ENCODE results near the gene ZNF423. TPM values are rescaled to one million over a fixed set of nuclear protein-coding genes. Genes with fewer than 3 reads are reported as not detected.

The ZNF423 gene
- total and polyA plus RNA-seq, 2 donors, result 6.4 to 14.0 TPM

- Histone ChIP-seq H3K4me1 (ENCODE audit: insufficient read depth) (no peaks in the 10 kb centered on the region), H3K36me3 (ENCODE audit: insufficient read depth) (no peaks in the 10 kb centered on the region), H3K4me3 (ENCODE audit: low read depth, low read length) (no peak overlapping the region), H3K27ac (ENCODE audit: low read depth) (no peak overlapping the region)
- 83% methylated on average over 9 of the region's 9 CpGs for WGBS
- no peak for DNase-seq (ENCODE audit: extremely low spot score)
These were observed 106.1 kb downstream of the ZNF423 start for GRCh38 chr16:49749816-49750215.

GRCh38 chr16:49748322-49748721 lies 107.6 kb downstream of the ZNF423 start:
- WGBS, result 53% methylated on average over 11 of the region's 11 CpGs
- H3K27ac ChIP-seq (ENCODE audit: low read depth), result no peak overlapping the region
- no peak overlapping the region for H3K4me3 ChIP-seq (ENCODE audit: low read depth, low read length)
- DNase-seq (ENCODE audit: extremely low spot score), result no peak
- H3K4me1 ChIP-seq (ENCODE audit: insufficient read depth), result no peaks in the 10 kb centered on the region
- H3K36me3 ChIP-seq (ENCODE audit: insufficient read depth), result no peaks in the 10 kb centered on the region

- H3K27ac ChIP-seq (ENCODE audit: low read depth), result no peak overlapping the region
- DNase-seq (ENCODE audit: extremely low spot score), result no peak
- 96% methylated on average over 3 of the region's 3 CpGs for WGBS
- no peaks in the 10 kb centered on the region for H3K4me1 ChIP-seq (ENCODE audit: insufficient read depth)
- no peaks in the 10 kb centered on the region for H3K36me3 ChIP-seq (ENCODE audit: insufficient read depth)
- no peak overlapping the region for H3K4me3 ChIP-seq (ENCODE audit: low read depth, low read length)
These were observed 108.3 kb downstream of the ZNF423 start for GRCh38 chr16:49747654-49748053.

GRCh38 chr16:49746545-49746944 lies 109.4 kb downstream of the ZNF423 start:
- H3K4me3 ChIP-seq (ENCODE audit: low read depth, low read length), result no peak overlapping the region
- WGBS, result 96% methylated on average over 13 of the region's 13 CpGs
- H3K4me1 ChIP-seq (ENCODE audit: insufficient read depth), result no peaks in the 10 kb centered on the region
- no peak for DNase-seq (ENCODE audit: extremely low spot score)
- no peaks in the 10 kb centered on the region for H3K36me3 ChIP-seq (ENCODE audit: insufficient read depth)
- H3K27ac ChIP-seq (ENCODE audit: low read depth), result no peak overlapping the region

GRCh38 chr16:49745311-49745747 lies 110.6 kb downstream of the ZNF423 start:
- Histone ChIP-seq H3K36me3 (ENCODE audit: insufficient read depth) (no peaks in the 10 kb centered on the region), H3K27ac (ENCODE audit: low read depth) (no peak overlapping the region), H3K4me3 (ENCODE audit: low read depth, low read length) (no peak overlapping the region), H3K4me1 (ENCODE audit: insufficient read depth) (no peaks in the 10 kb centered on the region)
- no peak for DNase-seq (ENCODE audit: extremely low spot score)
- 92% methylated on average over 11 of the region's 11 CpGs for WGBS

- no peak for DNase-seq (ENCODE audit: extremely low spot score)
- no peaks in the 10 kb centered on the region for H3K4me1 ChIP-seq (ENCODE audit: insufficient read depth)
- H3K4me3 ChIP-seq (ENCODE audit: low read depth, low read length), result no peak overlapping the region
- WGBS, result 87% methylated on average over 19 of the region's 19 CpGs
- H3K36me3 ChIP-seq (ENCODE audit: insufficient read depth), result no peaks in the 10 kb centered on the region
- no peak overlapping the region for H3K27ac ChIP-seq (ENCODE audit: low read depth)
These were observed 111.4 kb downstream of the ZNF423 start for GRCh38 chr16:49744244-49745220.

GRCh38 chr16:49743658-49744057 lies 112.3 kb downstream of the ZNF423 start:
- Histone ChIP-seq H3K4me1 (ENCODE audit: insufficient read depth) (no peaks in the 10 kb centered on the region), H3K36me3 (ENCODE audit: insufficient read depth) (no peaks in the 10 kb centered on the region), H3K4me3 (ENCODE audit: low read depth, low read length) (no peak overlapping the region), H3K27ac (ENCODE audit: low read depth) (no peak overlapping the region)
- WGBS, result 90% methylated on average over 10 of the region's 10 CpGs
- no peak for DNase-seq (ENCODE audit: extremely low spot score)

GRCh38 chr16:49743203-49743464 lies 112.8 kb downstream of the ZNF423 start:
- WGBS, result 93% methylated on average over 4 of the region's 4 CpGs
- no peak overlapping the region for H3K4me3 ChIP-seq (ENCODE audit: low read depth, low read length)
- no peak overlapping the region for H3K27ac ChIP-seq (ENCODE audit: low read depth)
- no peaks in the 10 kb centered on the region for H3K36me3 ChIP-seq (ENCODE audit: insufficient read depth)
- H3K4me1 ChIP-seq (ENCODE audit: insufficient read depth), result no peaks in the 10 kb centered on the region
- DNase-seq (ENCODE audit: extremely low spot score), result no peak

GRCh38 chr16:49742428-49743202 lies 113.3 kb downstream of the ZNF423 start:
- Histone ChIP-seq H3K27ac (ENCODE audit: low read depth) (no peak overlapping the region), H3K36me3 (ENCODE audit: insufficient read depth) (no peaks in the 10 kb centered on the region), H3K4me3 (ENCODE audit: low read depth, low read length) (no peak overlapping the region), H3K4me1 (ENCODE audit: insufficient read depth) (no peaks in the 10 kb centered on the region)
- WGBS, result 89% methylated on average over 19 of the region's 19 CpGs
- no peak for DNase-seq (ENCODE audit: extremely low spot score)

- DNase-seq (ENCODE audit: extremely low spot score), result no peak
- no peaks in the 10 kb centered on the region for H3K4me1 ChIP-seq (ENCODE audit: insufficient read depth)
- no peak overlapping the region for H3K27ac ChIP-seq (ENCODE audit: low read depth)
- WGBS, result 51% methylated on average over 7 of the region's 7 CpGs
- H3K36me3 ChIP-seq (ENCODE audit: insufficient read depth), result no peaks in the 10 kb centered on the region
- no peak overlapping the region for H3K4me3 ChIP-seq (ENCODE audit: low read depth, low read length)
These were observed 115.7 kb downstream of the ZNF423 start for GRCh38 chr16:49740256-49740655.

- no peaks in the 10 kb centered on the region for H3K36me3 ChIP-seq (ENCODE audit: insufficient read depth)
- no peak overlapping the region for H3K4me3 ChIP-seq (ENCODE audit: low read depth, low read length)
- H3K4me1 ChIP-seq (ENCODE audit: insufficient read depth), result no peaks in the 10 kb centered on the region
- WGBS, result 85% methylated on average over 9 of the region's 9 CpGs
- H3K27ac ChIP-seq (ENCODE audit: low read depth), result no peak overlapping the region
- DNase-seq (ENCODE audit: extremely low spot score), result no peak
These were observed 116.5 kb downstream of the ZNF423 start for GRCh38 chr16:49739381-49739780.

- H3K4me1 ChIP-seq (ENCODE audit: insufficient read depth), result no peaks in the 10 kb centered on the region
- H3K27ac ChIP-seq (ENCODE audit: low read depth), result no peak overlapping the region
- 96% methylated on average over 3 of the region's 3 CpGs for WGBS
These were observed 117.1 kb downstream of the ZNF423 start for GRCh38 chr16:49738832-49739231.

GRCh38 chr16:49738001-49738400 lies 117.9 kb downstream of the ZNF423 start:
- no peaks in the 10 kb centered on the region for H3K4me1 ChIP-seq (ENCODE audit: insufficient read depth)
- H3K27ac ChIP-seq (ENCODE audit: low read depth), result no peak overlapping the region
- H3K36me3 ChIP-seq (ENCODE audit: insufficient read depth), result no peaks in the 10 kb centered on the region
- DNase-seq (ENCODE audit: extremely low spot score), result no peak
- 98% methylated on average over 10 of the region's 10 CpGs for WGBS
- H3K4me3 ChIP-seq (ENCODE audit: low read depth, low read length), result no peak overlapping the region

More at GRCh38 chr16:49738832-49739231, 117.1 kb downstream of the ZNF423 start:
- no peak for DNase-seq (ENCODE audit: extremely low spot score)
- Histone ChIP-seq H3K36me3 (ENCODE audit: insufficient read depth) (no peaks in the 10 kb centered on the region), H3K4me3 (ENCODE audit: low read depth, low read length) (no peak overlapping the region)

- no peak for DNase-seq (ENCODE audit: extremely low spot score)
- 87% methylated on average over 9 of the region's 9 CpGs for WGBS
- no peaks in the 10 kb centered on the region for H3K4me1 ChIP-seq (ENCODE audit: insufficient read depth)
- H3K36me3 ChIP-seq (ENCODE audit: insufficient read depth), result no peaks in the 10 kb centered on the region
- no peak overlapping the region for H3K4me3 ChIP-seq (ENCODE audit: low read depth, low read length)
- no peak overlapping the region for H3K27ac ChIP-seq (ENCODE audit: low read depth)
These were observed 118.4 kb downstream of the ZNF423 start for GRCh38 chr16:49737541-49737940.

Data from urinary bladder (tissue), 4 donors.